Measurements from ENCODE around the gene LSP1.

- TF ChIP-seq POLR2A (IDR thresholded peaks at IDR 0.05; ENCODE audit: extremely low read depth, insufficient read length) (no peak), CTCF (IDR thresholded peaks at IDR 0.05; ENCODE audit: low read depth, low read length) (no peak)
Measured at GRCh38 chr11:1881442-1882264, 28.8 kb downstream of the LSP1 start.

Data from NB4 (cell line).